Astrocyte (in vitro differentiated cells and primary cell): ENCODE results near the gene SPOCK1.

Experiments used
- CTCF ChIP-seq: IDR thresholded peaks from 2 replicates; pipeline ENCODE4 v1.5.1; 2011; ENCODE audit warnings: low read depth, mild to moderate bottlenecking, inconsistent platforms, low read length, moderate library complexity; ENCODE audit not compliant: insufficient read depth
- EZH2 ChIP-seq: IDR thresholded peaks from 2 replicates; pipeline ENCODE4 v1.6.1; 2012; ENCODE audit warnings: mild to moderate bottlenecking, low read length, inconsistent platforms; ENCODE audit not compliant: insufficient read depth

- TF ChIP-seq CTCF (no peak), EZH2 (no peak)
These were observed 192.2 kb downstream of the SPOCK1 start for GRCh38 chr5:137306903-137307302.
